NCI-H510A (cell line): Measurements from ENCODE around the gene ADM2.

Experiments used
- DNase-seq: peaks from one replicate; lab custom pipeline; 2025; lab: John Stamatoyannopoulos, UW

The ADM2 gene

DNA sequence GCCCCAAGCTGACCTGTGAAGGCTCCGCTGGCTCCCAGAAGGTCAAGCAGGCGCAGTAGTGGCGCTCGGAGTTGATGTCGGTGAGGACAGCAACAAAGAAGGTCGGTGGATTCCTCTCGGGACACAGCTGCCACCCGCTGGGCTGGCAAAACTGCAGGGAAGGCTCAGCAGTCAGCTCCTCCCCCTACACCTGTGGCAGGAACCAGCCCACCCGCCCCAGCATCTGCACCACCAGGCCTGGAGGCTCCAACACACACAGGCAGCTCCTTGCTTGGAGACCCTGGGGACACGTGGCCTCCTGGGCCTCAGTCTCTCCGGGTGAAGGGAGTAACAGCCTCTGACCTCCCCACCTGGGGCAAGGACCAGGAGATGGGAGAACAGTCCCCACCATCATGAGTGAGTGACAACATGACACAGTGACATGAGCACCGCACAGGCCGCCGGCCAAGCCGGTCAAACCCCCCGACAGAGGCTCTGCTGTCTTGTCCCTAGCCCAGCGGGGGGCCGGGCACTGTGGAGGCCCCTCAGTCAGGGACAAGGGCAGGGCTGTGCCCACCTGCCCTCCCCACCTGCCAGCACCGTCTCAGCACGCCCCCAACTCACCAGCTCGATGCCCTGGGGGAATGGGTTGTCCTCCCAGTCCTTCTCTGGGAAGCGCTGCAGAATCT, 13.4 kb upstream of the ADM2 start:
- no peak for DNase-seq

DNA sequence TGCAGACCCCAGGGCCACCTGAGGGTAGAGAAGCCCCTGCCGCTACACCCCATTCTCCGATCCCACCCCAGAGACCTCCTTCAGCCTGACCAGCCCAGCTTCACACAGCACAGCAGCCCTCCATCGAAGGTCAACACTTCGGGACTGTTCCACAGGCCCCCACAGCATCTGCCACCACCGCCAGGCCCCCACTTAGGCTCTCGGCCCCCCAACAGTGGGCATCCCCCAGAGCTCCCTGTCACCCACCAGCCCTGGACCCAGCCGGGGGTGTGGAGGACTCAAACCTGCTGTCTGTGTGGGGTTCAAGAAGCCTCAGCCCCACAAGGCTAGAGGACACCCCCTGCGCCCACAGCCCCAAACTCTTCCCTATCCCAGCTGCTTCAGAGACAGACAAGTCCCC, 12.7 kb upstream of the ADM2 start:
- no peak for DNase-seq

DNA sequence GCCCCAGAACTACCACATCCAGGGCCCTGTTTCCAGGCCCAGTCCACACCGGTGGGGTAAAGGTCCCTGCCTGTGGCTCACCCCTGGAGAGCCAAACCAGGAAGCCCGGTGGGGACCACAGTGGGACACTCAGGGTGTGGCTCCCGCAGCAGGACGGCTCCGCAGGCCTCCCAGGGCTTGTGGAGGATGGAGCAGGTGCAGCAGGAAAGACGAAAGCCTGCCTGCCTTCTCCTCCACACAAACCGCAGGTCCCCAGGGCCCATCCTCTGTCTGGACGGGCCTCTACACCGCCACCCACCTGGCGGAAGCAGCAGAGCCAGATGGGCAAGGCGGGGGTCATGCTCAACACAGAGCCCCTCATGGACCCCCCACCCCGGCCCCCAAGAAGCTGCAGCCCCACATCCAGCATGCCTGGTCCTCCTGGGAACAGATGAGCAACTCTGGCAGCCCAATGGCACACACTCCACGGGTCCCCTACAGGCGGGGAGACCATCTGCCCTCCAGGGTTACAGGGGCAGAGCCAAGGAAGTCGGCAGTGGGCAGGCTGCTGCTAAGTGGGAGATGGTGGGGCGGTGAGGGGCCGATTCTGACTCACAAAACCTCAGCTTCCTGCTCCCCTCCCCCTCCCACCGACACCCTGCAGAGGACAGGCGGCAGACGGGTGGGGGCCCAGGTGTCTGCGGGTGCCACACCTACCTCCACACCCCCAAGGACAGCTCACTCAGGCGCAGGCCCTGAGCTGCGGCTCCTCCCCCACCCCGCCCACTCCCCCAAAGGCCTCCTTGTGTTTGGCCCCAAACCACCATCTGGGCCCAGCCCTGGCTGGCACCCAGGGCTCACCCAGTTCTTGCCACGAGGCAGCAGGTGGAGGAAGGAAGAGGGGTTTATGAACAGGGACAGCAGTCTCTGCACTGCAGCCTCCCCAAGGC, 11.7 kb upstream of the ADM2 start:
- DNase-seq, result peak; percentile 47

DNA sequence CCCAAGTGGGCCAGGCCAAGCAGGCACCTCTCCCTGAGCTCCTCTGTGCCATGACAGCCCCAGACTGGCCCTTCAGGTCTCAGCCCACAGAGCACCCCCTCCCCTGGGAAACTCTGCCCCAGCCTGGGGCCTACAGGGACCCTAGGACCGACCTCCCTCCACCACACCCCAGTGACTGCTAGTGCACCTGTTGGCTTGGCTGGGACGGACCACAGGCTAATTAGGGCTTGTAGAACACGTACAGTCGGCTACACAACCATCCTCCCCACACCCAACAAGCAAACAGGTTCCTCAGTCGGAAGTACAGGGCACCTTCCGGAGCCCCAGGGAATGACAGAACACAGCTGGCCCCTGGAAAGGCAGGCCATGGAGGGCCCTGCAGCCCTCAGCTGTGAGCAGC, 10.9 kb upstream of the ADM2 start:
- no peak for DNase-seq

DNA sequence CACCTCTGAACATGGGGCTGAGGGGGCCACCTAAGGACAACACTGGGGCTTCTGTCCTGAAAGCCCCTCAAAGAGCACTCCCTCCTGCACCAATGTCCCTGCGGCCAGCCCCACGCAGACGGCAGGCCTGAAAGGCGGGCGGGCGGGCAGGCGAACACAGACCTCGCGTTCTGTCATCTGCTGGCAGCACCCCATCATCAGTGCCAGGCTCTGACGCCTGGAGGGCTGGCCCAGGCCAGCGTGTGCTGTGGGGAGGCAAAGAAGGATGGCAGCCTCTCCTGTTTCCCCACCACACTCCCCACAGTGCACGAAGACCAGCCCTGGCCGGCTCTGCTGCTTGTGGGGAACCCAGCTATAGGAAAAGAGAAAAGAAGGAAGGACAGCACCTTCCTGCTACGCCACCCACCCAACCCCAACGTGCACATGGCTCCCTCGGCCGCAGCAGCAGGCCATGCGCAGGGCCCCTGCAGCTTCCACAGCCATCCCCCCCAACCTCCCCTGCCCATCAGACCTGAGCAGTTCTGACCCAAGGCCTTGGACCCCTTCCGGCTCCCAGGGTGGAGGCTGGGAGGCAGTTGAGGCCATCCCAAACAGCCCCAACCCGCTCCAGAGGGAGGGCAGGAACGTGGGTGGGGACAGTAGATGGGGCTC, 10.0 kb upstream of the ADM2 start:
- DNase-seq, result no peak

DNA sequence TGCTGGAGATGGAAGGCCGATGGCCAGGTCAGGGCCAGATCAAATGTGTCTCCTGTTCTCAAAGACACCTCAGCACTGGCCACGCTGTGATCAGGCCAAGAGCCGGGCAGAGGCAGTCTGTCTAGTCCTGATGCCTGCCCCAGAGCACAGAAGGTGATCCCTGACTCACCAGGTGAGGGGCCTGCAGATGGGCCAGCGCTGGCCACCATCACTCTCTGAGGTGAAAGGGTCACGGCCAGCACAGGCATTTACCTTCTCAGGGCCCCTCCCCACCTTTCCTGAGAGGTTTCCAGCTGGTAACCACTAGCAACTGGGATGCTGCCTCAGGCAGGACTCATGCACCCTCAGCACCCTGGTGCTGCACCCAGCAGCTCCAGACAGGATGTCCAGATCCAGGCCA, 9.4 kb upstream of the ADM2 start:
- no peak for DNase-seq

DNA sequence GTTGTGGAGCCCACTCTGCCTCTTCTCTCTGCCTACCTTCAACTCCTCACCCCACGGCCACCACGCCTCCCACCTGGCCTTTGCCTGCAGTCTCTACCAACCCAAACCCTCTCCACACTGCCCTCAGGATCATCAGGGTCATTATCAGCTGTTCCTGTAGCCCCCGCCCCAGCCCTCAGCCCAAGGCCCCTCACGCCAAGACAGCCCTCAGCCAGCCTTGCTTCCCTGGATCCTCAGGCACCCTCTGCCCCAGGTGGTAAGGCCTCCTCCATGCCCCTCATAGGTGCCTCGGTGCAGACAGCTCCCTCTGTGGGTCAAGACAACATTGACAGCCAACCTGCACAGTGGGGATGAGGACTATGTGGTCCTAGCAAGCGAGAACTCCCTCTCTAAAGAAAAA, 8.3 kb upstream of the ADM2 start:
- DNase-seq, result no peak

DNA sequence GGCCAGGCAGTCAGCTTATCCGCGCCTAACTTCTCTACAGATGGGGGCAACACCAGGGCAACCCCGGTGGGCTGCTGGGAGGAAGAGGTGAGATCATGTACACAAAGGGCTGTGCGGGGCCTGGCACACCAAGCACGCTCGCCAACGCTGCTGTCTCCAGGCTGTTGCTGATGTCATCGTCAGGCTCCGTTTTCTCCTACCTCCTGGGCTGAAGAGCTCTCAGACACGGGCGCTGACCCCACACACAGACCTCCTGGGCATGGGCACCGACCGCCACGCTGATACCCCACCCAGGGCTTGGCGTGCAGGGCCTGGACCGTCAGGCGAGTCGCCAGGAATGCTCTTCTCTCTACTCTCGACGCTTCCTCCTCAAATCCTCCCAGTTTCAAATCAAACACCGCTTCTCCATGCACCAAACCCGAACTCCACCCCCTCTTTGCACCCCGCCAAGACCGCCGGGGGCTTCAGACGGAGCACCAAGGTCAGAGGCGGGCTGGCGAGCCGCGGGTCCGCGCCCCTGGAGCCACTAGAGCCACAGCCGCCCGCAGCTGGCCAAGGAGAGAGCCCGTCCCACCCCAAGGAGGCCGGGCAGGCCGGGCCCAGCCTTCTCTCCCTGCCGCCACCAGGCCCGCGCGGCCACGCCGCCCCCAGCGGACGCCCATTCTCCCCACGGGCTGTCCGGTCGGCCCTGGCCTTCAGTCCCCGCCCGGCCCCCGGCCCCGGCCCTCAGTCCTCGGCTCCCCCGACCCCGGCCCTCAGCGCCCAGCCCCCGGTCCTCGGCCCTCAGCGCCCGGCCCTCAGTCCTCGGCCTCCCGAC, 7.3 kb upstream of the ADM2 start:
- DNase-seq, result no peak

DNA sequence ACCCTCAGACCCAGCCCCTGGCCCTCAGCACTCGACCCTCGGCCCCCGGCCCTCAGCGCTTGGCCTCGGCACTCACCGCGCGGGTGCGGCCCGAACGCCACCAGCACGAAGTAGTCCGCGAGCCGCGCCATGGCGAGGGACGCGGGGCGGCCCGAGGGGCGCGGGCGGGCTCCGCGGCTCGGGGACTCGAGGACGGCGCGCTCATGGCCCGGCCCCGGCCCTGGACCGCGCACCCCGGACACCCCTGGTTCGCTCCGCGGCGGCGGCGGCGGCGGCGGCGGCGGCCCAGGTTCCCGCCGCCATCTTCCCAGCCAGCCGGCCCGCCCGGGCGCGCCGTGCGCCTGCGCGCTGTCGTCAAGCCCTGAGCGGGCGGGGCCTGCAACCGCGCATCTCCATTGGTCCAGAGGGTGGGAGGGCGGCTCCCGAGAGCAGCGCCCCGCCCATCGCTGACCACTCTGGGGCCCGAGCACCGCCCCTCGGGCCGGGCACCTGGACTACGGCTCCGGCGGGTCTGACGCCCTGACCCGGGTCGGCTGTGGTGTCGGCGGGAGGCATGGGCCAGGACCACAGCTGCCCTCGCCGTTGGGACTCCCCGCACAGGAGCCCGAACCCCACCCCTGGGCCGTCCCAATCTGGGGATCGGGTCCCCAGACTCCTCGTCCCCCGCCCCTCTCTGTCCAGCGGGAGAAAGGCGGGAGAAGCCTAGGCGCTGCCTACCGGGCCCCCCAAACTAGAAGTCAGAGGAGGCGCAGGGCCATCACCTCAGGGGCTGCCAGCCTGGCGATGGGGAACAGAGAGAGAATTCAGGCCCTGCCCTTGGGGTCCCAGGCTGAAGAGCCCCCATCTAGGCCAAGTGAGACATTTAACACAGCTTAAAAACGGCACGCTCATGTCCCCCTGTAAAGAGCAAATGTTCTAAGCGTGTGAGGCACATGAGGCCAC, 6.4 kb upstream of the ADM2 start, which contains the start of gene SBF1:
TSS of gene SBF1 (minus strand) at position 326 of the 942 bp plus-strand sequence. CDS start at position 131, 195 bp downstream.
- peak; percentile 74 for DNase-seq

DNA sequence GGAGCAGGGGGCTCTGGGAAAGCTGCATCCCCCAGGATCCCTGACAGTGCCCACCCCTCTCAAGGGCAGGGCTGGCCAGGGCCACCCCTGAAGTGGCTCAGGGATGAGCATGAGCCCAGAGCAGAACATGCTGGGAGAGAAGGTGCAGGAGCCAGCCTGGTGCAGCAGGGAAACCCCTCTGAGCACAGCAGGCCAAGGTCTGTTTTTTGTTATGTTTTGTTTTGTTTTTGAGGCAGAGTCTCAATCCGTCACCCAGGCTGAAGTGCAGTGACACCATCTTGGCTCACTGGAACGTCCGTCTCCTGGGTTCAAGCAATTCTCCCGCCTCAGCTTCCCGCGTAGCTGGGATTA, 5.7 kb upstream of the ADM2 start:
- DNase-seq, result no peak

DNA sequence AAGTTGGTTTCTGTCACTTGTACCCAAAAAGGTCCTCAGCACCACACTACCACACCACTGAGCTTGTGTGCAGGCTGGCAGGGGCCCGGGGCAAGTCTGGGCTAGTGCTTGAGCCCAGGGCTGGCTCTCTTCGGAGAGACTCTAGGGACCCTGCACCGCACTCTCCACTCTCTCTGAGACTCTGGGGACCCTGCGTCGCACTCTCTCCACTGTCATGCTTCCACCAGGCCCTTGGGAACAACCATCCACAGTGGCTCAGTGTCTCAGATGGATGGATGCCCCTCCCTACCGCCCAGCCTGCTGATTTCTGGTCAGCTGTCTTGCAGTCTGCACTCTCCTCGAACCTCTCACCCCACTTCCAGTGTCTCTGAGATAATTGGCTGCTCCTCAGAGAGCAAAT, 4.5 kb upstream of the ADM2 start:
- no peak for DNase-seq

DNA sequence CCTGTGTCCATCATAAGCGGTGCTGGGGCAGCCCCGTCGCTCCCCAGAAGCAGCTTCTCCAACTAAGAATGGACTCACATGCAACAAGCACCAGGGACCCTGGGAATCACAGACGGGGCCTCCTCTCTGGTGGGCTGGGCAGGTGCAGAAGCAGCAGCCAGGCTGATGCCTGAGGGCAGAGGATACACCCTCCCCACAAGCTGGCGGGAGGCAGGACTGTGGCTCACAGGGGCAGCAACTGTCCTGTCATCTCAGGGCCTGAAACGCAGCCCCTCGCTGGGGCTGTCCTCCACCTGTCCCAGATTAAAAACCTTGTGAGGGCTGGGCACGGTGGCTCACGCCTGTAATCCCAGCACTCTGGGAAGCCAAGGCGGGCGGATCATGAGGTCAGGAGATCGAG, 3.4 kb upstream of the ADM2 start:
- no peak for DNase-seq

DNA sequence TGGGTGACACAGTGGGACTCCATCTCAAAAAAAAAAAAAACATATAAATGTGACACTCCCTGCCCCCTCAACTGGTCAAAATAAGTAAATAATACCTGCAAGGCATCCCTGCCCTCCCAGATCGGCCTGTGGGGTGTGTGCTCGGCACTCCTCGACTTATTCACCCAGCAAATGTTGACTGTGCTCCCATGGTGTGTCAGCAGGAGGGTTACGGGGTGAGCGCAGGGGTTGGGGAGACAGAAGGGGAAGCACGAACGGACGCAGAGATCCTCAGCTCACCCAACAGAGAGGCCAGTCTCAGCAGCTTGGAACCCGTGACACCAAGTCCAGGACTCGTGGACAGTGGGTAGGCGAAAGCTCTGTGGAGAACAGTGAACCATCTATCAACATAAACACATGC, 1.6 kb upstream of the ADM2 start:
- no peak for DNase-seq

DNA sequence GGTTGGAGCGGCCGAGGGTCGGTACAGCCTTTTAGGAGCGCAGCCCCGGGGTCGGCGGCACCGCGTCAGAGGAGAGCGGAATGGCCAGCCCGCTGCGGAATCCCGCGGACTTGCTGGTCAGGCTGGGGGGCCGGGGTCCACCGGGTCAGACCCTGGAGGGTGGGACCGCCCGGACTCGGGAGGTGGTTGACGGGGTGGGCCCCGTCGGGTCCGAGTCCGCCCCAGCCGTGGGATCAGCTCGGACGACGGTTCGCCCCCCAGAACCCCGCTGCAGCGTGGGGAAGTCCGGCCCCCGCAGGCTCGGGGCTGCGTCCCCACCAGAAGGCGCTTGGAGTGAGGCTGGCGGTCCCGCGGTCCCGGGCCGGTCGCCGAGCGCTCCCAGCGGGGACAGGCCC, 301 bp upstream of the ADM2 start:
- no peak for DNase-seq

DNA sequence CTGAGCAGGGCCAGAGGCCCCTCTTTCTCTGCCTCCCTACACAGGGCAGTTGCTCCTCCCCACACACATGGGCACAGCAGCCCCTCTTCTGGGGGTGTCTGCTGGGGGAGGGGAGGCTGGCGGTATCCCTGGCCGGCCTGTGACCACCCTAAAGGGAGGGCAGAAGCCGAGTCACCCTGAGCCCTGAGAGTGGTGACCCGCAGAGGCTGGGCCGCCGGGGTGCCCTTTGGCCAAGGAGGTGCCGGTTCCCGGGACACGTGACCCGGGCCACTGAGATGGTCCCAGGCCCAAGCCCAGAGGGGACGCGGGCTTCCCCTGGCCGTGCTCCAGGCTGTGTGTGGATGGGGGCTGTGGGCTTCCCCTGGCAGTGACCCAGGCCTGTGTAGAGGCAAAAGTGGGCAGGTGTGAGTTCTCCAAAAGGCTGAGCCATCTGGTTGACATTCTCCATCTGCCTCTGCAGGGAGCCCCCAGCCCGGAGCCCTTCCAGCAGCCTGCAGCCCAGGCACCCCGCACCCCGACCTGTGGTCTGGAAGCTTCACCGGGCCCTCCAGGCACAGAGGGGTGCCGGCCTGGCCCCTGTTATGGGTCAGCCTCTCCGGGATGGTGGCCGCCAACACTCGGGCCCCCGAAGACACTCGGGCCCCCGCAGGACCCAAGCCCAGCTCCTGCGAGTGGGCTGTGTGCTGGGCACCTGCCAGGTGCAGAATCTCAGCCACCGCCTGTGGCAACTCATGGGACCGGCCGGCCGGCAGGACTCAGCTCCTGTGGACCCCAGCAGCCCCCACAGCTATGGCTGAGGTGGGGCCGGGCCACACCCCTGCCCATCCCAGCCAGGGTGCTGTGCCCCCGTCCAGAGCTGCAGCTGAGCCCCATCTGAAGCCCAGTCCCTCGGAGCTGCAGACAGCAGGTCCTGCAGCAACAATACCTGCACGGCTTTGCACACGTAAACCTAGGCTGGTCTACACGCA, 1.0 kb downstream of the ADM2 start:
- DNase-seq, result no peak

DNA sequence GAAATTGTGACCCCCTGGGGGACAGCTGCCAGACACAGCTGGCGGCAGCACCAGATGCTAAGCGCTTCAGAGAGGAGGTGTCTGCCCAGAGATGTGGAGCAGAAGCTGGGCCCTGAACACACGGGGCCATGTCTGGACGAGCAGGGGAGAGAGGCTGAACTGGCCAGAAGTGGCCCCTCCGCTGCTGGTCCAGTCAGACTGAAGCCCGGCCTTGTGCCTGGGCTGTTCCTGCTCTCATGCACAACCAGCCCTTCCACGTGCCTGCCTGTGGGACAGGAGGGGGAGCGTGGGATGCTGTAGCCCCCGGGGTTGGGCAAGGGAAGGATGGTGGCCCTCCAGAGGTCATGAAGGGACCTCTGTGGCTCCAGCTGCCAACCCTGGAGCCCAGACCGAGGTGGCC, 1.8 kb downstream of the ADM2 start:
- no peak for DNase-seq

DNA sequence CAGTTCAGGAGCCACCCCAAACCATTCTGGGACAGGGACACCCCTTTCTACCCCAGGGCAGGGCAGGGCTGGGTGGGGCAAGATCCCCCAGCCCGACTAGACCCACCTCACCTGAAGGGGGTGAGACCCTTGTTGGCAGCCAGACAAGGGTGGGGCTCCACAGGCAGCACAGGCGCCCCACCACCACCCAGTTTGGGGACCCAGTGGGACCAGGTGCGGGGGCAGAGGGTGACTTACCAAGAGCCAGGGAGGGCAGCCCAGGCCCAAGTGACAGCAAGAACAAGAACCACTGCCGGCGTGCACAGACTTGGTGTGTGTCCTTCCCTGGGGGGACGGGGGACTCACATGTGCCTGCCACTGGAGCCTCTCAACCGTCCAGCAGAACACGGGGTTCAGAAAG, 2.2 kb downstream of the ADM2 start:
- DNase-seq, result no peak

DNA sequence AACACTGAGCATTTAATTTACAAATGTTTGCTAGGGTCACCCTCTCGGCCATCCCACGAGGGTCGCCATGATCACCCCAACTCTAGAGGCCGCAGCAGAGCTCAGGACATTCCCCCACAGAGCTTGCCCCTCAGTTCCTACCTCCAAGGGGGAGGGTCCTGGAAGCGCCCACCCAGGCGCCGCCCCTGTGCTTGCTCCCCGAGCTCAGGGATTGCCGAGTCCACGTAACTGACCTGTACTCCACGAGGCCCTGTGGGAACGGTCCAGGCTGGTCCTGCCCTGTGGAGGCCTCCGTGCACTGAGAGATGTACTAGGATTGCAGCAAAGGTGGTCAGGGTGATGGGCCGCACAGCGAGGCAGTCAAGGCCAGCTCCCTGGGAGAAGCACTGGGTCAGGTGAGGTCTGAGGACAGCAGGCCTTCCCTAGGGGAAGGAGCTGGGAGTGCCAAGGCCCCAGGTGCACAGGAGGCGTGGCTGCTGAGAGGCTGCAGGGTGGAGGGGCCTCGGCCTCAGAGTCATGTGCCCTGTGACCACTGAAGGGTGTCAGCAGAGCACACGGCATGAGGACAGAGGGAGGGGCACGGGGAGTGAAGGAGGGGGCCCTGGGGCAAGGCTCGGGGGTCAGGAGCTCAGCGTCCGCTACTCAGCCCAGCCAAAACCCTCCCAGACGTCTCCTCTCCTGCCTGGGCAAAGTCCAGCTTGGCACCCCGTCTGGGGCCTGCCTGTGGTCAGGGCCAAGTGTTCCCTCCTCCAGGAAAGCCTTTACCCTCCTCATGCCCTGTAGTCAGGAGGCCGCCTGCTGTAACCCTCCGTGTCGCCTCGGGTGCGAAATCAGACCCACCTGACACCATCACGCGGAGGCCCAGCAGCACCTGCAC, 2.9 kb downstream of the ADM2 start:
- no peak for DNase-seq
